ENCODE measurements around the gene SNCA. TPM values are rescaled to one million over a fixed set of nuclear protein-coding genes. Genes with fewer than 3 reads are reported as not detected.

The SNCA gene
- total and polyA plus RNA-seq, 2 of the 8 experiments (the other 6 are each of a cell fraction or from before 2014, with no cell fraction given) = 8.5 to 16.8 TPM

GRCh38 chr4:89823416-89823815, 13.5 kb downstream of the SNCA start:
- H3K23me2 ChIP-seq (ENCODE audit: low read depth, low read length) = no peaks in the 10 kb centered on the region
- CTCF ChIA-PET (ENCODE audit: partially characterized antibody) = interaction anchor here (0.6 kb wide), 1 partner anchor 45 kb away, joined by 3 read pairs; no protein-coding TSS in a partner anchor
- POLR2A ChIA-PET (ENCODE audit: partially characterized antibody) = no interaction called here
- no peak overlapping the region for H2BK20ac ChIP-seq (ENCODE audit: low read length)
- H3K79me2 ChIP-seq (ENCODE audit: control insufficient read depth in 1 of 2, insufficient read depth in 2 of 2, low read length in 2 of 2) = no peaks in the 10 kb centered on the region
- no peak overlapping the region for H3K27ac ChIP-seq (ENCODE audit: low read depth, low read length)
- no peak overlapping the region for H3K4ac ChIP-seq (replicated peaks; ENCODE audit: insufficient read length, low read depth, low read length)
- no peak overlapping the region for H3K14ac ChIP-seq (ENCODE audit: insufficient read length)
- H4K91ac ChIP-seq (replicated peaks; ENCODE audit: insufficient read length, low read length) = no peak overlapping the region
- no peak for DNase-seq (ENCODE audit: low read depth in 1 of 2, low spot score in 2 of 2)
- no peak overlapping the region for H2BK120ac ChIP-seq (replicated peaks; ENCODE audit: low read depth, low read length)
- peaks cover 0 to 6% (median 0%) of the 10 kb centered on the region in 4 experiments; a peak in 2 of 8 replicates for H3K36me3 ChIP-seq (ENCODE audit: control insufficient read depth in 2 of 4, insufficient read depth in 4 of 4, low read length in 3 of 4)
- no peak overlapping the region for H3K23ac ChIP-seq (ENCODE audit: insufficient read length)
- no peak overlapping the region for H2AK5ac ChIP-seq (ENCODE audit: low read depth, low read length)
- H3K4me3 ChIP-seq (ENCODE audit: extremely low read depth in 1 of 4, insufficient read depth in 2 of 4, low read depth in 3 of 4, low read length in 4 of 4) = no peak overlapping the region
- no peaks in the 10 kb centered on the region for H4K20me1 ChIP-seq (replicated peaks in 1 of 2; ENCODE audit: control insufficient read depth in 1 of 2, insufficient read depth in 2 of 2, low read length in 2 of 2)
- no peak for FAIRE-seq
- no peak overlapping the region for H2BK5ac ChIP-seq (ENCODE audit: low read depth, low read length)
- H3K4me1 ChIP-seq (replicated peaks in 1 of 4; ENCODE audit: control insufficient read depth in 3 of 4, insufficient read depth in 4 of 4, low read length in 3 of 4) = no peaks in the 10 kb centered on the region
- H3K56ac ChIP-seq (replicated peaks; ENCODE audit: insufficient read length, low read depth, low read length) = no peak overlapping the region
- H4K5ac ChIP-seq (ENCODE audit: insufficient read length, low read depth, low read length) = no peak overlapping the region
- no peak overlapping the region for H4K8ac ChIP-seq (ENCODE audit: extremely low read depth, insufficient read depth, low read length)
- no peaks in the 10 kb centered on the region for H3K79me1 ChIP-seq (ENCODE audit: low read depth, low read length)
- no peak overlapping the region for H3K9ac ChIP-seq (replicated peaks in 1 of 4; ENCODE audit: extremely low read depth in 1 of 4, low read depth in 3 of 4, low read length in 3 of 4)
- H3K9me3 ChIP-seq (ENCODE audit: insufficient read depth in 2 of 2, low read depth in 1 of 2, low read length in 1 of 2) = no peaks in the 10 kb centered on the region
- H2BK15ac ChIP-seq (ENCODE audit: low read length) = no peak overlapping the region
- no peak overlapping the region for H3K18ac ChIP-seq (ENCODE audit: extremely low read depth, low read length)
- H3K27me3 ChIP-seq (replicated peaks in 1 of 4; ENCODE audit: control insufficient read depth in 3 of 4, extremely low read depth in 1 of 4, insufficient read depth in 3 of 4, low read length in 3 of 4) = no peaks in the 10 kb centered on the region
- no peak overlapping the region for H2AFZ ChIP-seq (ENCODE audit: low read length)
- H2BK12ac ChIP-seq (ENCODE audit: low read depth, low read length) = no peak overlapping the region
- no peak overlapping the region for H3K4me2 ChIP-seq (ENCODE audit: insufficient read depth in 1 of 2, low read depth in 2 of 2, low read length in 2 of 2)
- no peak for TF ChIP-seq TEAD4 (IDR thresholded peaks at IDR 0.05; ENCODE audit: low read depth, low read length)
- no peak for TF ChIP-seq CBX8 (IDR thresholded peaks at IDR 0.05; ENCODE audit: borderline replicate concordance, low read depth, low read length)
- TF ChIP-seq SUZ12 (IDR thresholded peaks at IDR 0.05; ENCODE audit: low read length) = no peak
- no peak for TF ChIP-seq TAF1 (IDR thresholded peaks at IDR 0.05; ENCODE audit: low read depth, low read length)
- TF ChIP-seq SP1 (IDR thresholded peaks at IDR 0.05; ENCODE audit: low read depth, low read length) = no peak
- TF ChIP-seq CREB1 (IDR thresholded peaks at IDR 0.05) = no peak
- no peak for TF ChIP-seq ATF2 (IDR thresholded peaks at IDR 0.05; ENCODE audit: low read length)
- no peak for TF ChIP-seq PHF8 (conservative IDR thresholded peaks at IDR 0.05; ENCODE audit: low read depth, low read length)
